Stimulated activated naive CD4-positive, alpha-beta T cell (primary cell): ENCODE measurements around the gene COLQ.

Experiments
- DNase-seq, 6 experiments: peaks; one replicate each; lab custom pipeline; 2025; lab: John Stamatoyannopoulos, UW

The COLQ gene

GRCh38 chr3:15520185-15520584 is 1.3 kb downstream of the COLQ start:
- no peak for DNase-seq

GRCh38 chr3:15519096-15519495 is 2.4 kb downstream of the COLQ start:
- no peak for DNase-seq

- no peak for DNase-seq
These were observed 6.7 kb downstream of the COLQ start for GRCh38 chr3:15514663-15515340.

DNA sequence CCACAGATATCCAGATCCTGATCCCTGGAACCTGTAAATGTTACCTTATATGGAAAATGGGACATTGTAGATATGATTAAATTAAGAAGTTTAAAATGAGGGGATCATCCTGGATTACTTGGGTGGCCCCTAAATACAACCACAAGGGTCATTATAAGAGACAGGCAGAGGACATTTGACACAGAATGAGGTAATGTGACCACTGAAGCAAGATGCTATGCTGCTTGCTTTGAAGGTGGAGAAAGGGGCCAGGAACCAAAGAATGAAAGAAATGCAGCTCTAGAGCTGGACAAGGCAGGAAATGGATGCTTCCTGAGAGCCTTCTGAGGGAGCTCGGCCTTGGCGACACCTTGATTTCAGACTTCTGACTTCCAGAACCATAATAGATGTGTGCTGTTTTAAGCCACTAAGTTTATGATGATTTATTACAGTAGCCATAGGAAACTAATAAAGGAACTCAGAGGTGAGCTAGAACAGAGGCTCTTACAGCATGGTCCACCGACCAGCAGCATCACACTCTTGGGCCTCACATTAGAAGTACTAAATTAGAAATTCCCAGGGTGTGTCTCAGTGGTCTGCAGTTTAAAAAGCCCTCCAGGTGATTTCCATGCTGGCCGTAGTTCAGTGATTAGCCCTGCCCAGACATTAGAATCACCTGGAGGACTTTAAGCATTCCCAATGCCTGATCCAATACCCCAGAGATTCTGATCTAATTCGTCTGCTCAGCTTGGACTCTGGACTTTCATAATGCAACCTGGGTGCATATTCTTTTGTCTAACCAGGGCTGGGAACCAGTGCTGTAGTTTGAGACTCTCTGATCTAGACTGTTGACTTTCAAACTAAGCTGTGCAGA is 7.5 kb downstream of the COLQ start:
- DNase-seq, result no peak

- DNase-seq, result no peak
These were observed 8.4 kb downstream of the COLQ start for GRCh38 chr3:15513116-15513515.

- no peak for DNase-seq
These were observed 9.3 kb downstream of the COLQ start for GRCh38 chr3:15512166-15512565.

DNA sequence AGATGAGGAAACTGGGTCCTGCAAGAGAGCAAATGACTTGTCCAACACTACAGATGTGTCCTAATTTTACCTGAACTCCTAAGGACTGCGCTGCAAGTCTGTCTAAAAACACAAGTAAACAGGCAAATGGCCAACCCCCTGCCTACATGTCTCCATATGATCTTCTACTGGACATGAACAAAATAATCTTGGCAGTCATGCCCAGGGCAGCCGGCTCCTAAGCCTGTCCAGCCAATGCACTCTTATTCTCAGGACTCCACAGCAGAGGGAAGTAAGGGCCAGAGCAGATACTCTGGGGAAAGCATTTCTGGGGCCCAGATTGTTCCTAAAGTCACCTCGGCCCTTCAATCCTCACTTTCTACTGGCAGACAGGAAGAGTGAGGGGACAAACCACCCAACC is 10.3 kb downstream of the COLQ start:
- no peak for DNase-seq

DNA sequence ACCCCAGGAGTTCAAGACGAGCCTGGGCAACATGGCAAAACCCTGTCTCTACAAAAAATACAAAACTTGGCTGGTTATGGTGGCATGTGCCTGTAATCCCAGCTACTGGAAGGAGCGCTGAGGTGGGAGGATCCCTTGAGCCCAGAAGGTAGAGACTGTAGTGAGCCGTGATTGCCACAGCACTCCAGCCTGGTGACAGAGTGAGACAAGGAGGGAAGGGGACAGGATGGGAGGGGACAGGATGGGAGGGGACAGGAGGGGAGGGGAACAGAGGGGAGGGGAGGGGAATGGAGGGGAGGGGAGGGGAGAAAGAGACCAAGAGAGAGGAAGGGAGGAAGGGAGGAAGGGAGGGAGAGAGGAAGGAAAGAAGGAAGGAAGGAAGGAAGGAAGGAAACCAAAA is 11.0 kb downstream of the COLQ start:
- no peak for DNase-seq

GRCh38 chr3:15506571-15506970 is 14.9 kb downstream of the COLQ start:
- DNase-seq, result no peak

- DNase-seq, result no peak
These were observed 15.9 kb downstream of the COLQ start for GRCh38 chr3:15505479-15506165.

GRCh38 chr3:15502616-15503015 is 18.9 kb downstream of the COLQ start:
- DNase-seq, result no peak

- DNase-seq, result no peak
These were observed 20.4 kb downstream of the COLQ start for GRCh38 chr3:15501126-15501525.

DNA sequence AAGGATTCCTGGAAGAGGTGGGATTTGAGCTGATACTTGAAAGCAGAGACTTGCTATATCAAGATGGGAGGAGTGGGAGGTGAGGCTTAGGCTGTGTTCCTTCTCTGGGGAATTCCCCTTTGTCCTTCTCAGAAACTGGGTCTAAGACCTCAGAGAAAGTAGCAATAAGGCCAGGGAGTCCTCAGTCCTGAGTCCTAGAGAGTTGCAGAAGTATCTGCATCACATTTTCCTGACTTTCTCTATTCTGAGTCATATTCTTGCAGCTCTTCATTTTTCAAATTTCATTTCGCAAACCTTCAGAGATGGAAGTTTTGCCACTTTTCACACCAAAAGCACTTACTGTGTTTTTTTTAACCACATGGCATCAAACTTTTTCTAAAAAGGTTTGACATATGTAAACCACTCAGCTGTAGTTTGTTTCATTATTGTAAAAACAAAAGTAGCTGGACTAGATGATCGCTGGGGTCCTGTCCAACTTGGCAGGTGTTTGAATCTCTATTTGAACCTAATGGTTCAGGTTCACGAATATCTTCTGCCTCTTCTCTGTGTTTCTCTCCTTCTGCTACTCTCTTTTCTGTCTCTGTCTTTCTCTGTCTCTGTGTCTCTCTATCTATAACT is 21.3 kb downstream of the COLQ start:
- DNase-seq, result no peak

DNA sequence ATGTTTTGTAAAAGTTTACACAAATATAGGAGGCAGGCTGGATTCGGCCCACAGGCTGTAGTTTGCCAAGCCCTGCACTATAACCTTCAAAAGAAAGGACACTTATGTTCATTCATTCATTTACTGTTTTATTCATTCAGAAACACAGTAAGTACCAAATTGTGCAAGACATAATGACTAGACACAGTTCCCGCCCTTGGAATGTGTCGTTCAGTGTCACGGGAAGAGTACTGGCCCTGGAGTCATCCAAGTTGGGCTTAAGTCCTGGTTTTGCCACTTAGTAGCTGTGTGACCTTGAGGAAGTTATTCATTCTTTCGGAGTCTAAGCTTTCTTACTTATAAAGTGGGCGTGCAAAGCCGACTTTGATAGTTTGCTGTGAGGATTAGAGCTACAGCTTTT is 22.0 kb downstream of the COLQ start:
- DNase-seq, result no peak

GRCh38 chr3:15498431-15499214 is 22.9 kb downstream of the COLQ start:
- no peak for DNase-seq

- no peak for DNase-seq
These were observed 23.5 kb downstream of the COLQ start for GRCh38 chr3:15497964-15498363.

DNA sequence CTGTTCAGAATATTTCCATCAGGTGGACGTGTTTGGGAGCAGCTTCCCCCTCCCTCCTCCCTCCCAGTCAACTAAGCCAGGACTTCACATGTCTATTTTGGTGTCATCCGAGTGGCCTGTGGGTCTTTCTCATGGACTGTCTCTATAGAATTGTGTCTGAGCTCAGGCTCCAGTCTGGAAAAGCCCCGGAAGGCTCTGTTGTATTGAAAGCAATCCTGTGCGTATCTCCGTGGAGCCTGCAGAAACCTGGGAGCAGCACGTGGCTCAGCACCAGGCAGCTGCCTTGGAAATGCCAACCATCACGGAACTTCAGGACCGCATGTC is 25.2 kb downstream of the COLQ start:
- no peak for DNase-seq

DNA sequence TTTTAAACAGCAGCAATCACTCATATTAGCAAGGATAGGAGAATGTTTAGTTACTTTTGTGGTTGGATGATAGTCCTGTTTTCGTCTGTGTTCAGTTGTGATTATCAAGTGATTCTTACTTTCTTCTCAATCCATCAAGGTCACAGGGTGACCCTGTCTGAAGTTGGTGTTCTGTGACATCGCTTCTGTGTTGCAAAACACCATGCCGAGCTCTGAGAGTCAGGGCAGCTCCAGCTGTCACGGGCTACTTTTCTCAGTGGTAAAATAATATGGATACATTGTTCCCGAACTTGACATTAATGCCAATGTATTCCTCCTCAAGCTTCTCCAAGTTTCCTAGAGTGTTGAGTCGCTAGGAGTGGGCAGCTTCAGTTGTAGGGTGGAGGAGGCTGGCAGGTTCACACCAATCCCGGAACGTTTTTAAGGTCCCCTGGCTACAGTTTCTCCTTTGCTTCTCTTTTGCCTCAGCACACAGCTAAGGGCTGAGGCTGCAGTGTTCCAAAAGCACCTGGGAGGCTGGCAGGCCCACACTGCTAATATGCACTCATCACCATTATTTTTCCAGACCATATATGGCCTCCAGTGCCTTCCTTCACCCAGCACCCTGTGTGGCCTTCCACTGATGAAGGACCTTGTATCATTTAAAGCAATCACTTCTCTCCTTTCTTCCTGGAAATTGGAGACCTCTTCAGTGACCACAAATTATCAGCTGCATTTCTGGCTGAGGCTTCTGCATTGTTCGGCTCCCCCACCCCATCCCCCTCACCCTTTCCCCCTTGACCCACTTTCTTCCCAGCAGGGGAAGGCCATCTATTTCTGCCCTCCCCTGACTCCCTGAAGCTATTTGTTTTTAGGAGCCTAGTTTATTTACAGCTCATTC is 25.8 kb downstream of the COLQ start:
- no peak for DNase-seq

- DNase-seq, result no peak
These were observed 28.1 kb downstream of the COLQ start for GRCh38 chr3:15493436-15493835.

DNA sequence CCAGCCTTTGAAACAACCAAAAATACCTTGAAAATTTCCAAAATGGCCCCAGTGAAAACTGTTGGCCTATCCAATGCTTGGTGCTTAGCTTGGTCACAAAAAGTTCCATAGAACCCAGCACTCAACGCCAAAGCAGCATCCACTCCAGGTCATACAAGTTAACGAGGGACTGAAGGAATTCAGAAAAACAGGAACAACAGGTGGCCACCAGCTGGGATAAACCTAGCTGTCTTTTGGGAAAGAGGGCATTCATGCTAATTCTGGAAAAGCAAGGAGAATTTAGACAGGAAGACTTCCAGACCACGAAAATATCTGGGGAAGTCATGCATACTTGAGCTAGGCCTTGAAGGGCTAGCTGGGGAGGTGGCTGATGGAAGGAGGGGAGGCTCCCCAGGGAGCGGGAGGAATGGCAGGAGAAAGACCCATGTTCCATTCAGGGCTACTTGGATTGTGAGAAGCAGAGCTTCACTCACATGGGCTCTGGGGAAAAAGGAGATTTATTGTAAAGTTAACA is 28.6 kb downstream of the COLQ start:
- no peak for DNase-seq

DNA sequence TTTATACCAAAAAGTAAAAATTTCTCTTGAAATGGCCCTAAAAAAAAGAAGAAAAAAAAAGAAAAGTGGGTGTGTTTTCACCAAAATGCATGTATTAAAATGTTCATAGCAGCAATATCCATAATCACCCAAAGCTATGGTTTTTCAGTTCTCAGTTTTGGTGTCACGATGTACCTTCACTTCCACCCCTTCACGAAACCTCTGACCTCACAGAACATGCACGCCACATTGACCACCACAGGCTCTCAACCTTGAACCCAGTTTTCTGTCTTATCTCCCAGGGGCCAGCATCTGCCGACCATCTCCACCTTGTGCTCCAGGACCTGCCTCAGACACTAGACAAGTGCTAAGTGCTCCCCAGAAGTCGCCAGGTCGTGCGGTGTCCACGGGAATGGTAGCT is 30.4 kb downstream of the COLQ start:
- DNase-seq, result no peak
